NCI-H2081 (cell line): Measurements from ENCODE around the gene REL.
"Not testable (repeated sequence)": the region's sequence is repeated elsewhere in the genome, so short reads cannot be mapped to it uniquely, and the experiment has no call there.

ENCODE experiments used
- DNase-seq, 2 experiments: peaks; one replicate each; lab custom pipeline; 2025; lab: John Stamatoyannopoulos, UW

The REL gene

DNA sequence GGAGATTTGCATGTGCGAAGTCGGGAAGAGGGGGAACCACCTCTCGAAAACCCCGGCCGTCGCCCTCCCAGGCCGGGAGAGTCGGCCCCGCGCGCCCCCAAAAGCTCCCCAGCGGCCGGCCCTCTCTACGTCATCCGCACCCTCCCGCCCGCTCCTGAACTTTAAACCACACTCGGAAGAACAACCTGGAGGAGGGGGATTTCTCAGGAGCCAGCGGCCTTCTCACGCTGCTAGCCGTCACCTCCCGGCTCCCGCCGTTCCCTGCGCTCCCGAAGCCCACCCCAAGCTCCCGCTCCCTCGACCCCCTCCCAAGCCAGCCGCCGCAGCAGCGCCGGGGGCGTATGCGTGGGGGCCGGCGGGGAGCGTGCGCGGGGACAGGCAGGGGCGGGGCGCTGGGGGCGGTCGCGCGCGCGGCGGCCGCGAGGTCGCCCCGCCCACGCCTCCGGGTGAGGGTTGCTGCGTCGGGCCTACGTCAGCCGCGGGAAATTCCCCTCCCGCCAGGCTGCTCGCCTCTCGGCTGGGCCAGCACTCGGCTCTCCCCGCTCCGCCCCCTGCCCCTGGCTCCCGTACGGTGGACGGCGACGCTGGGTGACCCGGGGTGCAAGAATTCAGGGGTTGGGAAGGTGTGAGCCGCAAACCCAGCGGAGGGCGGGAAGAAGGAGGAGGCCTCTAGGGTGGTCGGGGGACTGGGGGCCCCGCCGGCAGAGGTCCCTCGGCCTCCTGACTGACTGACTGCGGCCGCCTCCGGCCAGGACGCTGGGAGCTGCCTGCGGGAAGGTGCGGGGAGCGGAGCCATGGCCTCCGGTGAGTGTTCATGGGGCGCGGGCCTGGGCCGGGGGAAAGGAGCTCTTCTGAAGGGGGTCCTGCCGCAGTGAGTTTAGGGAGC lies at the start of gene REL:
REL (plus strand) TSS at position 528 of the 886 bp plus-strand sequence; CDS start at position 795, 267 bp downstream.
- DNase-seq: peak; percentile 93

DNA sequence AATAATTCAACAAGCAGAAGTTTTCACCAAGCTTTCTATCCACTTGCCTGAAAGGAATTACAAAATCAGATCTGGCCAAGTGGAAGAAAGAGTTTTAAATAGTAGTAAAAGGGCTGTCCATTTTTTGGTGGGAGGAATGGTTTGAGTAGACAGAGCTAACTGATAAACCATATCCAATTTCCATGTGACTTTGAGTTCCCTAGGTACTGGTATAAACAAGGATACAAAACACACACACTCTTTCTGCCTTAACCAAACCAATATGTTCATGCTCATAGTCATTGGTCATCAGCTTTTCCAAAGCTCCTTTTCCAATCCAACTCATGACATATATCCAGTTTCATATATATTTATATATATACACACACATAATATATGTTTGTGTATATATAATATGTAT lies 49.5 kb upstream of the REL start:
- no peak for DNase-seq

DNA sequence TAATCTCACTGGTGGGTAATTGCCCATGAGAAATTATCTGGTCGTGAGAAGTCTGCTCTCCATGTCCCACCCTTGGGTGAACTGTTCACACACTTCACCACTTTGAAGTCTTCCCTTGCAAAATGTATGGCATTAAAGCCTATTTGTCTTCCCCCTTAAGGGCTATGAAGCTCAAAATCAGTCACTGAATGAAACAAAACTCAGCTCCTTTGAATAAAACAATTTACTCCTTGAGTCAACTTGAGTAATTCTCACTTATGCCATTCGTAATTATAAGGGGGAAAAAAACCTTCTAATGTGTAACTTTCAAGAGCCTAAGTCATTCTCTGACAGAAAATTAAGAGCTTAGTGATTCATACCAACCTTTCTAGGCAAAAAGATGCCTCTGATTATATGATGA lies 48.8 kb upstream of the REL start:
- DNase-seq: no peak

DNA sequence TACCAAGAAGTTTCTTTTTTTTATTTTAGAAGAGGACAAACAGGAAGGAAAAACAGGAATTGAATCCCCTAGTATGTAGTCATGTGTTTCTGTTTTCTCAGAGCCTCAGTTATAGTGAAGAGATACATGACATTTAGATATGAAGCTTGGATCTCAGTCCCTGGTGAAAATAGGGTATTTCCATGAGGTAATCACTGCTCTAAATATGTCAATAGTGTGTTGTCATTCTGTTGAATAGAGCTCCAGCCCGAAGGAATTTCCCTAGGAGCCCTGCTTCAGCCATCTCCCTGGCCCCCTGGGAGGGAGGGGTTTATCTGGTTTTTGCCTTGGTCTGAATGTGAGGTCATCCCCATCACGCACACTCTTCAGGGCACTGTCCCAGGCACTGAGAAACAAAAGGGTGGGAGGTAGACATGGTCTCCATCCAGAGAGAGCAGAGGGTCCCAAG lies 47.1 kb upstream of the REL start:
- no peak for DNase-seq

DNA sequence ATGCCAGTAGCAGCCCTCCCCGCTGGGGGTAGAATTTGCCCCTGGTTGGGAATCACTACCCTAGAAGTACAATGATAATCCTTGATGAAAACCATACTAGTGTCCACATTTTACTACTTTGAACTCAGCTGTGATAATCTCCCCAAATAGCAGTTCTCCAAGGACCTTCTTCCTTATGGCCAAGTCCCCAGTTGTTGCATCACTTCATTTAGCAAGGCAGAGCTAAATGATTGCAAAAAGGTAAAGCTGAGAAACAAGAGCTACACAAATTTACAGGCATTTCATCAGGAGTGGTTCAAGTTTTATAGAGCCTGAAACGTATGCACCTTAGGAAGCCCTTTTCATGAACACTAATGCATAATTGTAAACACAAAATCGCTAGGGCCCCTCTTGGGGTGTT lies 44.9 kb upstream of the REL start:
- DNase-seq: no peak

DNA sequence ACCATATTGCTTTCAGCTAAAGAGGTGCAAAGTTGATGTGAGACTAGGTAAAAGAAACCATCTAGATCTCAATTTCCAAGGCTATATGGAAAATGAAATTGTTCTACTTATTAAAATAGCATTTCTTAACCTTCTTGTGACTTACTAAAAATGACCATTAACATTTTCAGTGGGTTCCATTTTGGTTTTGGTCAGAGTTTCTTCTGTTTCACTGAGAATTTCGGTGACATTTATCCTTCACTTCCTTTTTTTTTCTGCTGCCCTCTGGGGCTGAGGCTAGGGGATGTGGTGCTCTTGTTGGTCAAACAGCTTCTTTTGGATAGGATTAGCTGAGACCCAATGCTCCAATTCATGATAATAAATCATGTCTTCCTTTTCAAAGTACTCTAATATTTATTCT lies 44.3 kb upstream of the REL start:
- DNase-seq: no peak

DNA sequence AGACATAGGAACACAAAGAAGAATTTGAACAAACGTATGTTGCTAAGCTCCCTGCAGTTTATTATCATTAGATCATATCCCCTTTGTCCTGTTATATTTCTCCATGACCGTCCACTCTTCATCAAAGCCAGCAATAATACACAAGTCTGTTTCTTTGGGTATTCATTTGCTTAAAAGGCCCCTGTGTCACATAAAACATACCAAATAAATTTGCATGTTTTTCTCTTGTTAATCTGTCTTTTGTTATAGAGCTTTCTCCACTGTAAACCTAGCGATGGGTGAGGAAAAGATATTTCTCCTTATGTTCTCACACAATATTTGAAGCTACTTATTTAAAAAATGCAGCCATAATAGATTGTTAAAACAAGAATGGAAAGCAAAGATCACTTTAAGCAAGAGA lies 42.9 kb upstream of the REL start:
- no peak for DNase-seq

DNA sequence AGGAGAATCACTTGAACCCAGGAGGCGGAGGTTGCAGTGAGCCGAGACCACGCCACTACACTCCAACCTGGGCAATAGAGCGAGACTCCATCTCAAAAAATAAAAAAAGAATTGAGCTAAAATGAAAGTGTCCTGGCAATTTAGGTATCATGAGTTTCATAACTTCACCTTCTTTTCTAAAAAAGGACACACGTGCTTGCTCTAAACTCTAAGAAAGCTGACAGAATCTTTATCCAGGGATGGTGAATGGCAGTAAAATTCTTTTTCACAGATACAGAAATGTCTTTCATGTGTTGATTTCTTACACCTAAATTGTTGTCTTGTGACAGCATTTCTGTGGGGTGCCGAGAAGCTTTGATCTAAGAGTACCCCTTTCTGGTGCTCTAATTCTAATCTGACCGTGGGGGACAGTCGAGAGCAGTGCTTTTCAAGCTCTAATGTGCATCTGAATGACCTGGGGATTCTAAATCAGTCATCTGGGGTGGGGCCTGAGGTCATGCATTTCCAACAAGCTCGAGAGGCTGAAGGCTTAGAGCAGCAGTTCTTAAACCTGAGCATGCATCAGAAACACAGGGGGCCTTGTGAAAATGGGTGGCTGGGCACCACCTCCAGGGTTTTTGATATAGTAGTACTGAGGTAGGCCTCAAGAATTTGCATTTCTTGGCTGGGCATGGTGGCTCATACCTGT lies 42.1 kb upstream of the REL start:
- no peak for DNase-seq

DNA sequence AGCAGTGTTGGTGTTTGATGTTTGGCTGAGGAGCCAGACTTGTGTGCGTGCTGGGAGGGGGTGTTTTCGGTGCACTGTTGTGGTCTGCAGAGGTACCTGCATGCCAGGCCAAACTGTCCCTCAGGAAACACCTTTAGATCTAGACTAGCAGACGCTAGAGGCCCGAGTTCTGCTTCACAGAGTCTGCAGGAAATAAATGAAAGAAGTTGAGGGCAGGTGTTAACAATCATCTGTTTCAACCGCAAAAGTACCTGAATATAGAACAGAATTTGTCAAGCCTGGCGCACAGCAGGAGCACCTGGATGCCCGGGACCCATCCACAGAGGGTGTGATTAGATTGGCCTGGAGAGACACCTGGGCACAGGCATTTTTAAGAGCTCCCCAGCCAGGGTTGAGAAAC lies 40.5 kb upstream of the REL start:
- DNase-seq: peak in 1 of 2 experiments; percentile 8

DNA sequence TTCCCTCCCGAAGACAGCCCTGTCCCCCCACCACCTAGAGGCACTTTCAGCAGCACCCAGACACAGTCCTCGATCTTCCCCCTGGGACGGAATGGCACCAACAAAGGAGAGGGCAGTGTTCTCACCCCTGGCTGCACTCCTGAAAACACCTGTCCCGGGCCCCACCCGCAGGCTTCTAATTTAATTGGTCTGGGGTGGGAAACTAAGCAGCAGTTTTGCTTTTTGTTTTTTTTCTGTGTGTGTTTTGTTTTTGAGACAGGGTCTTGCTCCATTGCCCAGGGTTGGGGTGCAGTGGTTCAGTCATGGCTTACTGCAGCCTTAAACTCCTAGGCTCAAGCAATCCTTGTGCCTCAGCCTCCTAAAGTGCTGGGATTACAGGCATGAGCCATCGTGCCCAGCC lies 38.4 kb upstream of the REL start:
- no peak for DNase-seq

DNA sequence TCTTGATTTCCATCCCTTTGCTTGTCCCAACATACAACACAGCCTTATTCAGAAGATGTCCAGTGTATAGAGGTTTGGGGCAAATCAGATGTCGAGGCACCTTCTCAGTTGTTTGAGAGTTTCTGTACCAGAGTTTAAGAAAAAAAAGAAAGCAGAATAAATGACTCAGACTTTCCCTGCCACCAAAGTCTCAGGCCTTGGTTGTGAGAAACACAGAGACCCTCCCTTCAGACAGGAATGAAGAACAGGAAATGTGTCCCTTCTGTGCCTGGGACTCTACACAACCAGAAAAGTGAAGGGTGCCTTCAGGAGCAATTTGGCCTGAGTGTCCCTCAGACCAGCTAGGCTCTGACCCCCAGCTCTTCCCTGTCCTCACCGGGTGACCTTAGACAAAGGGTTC lies 37.3 kb upstream of the REL start:
- no peak for DNase-seq

DNA sequence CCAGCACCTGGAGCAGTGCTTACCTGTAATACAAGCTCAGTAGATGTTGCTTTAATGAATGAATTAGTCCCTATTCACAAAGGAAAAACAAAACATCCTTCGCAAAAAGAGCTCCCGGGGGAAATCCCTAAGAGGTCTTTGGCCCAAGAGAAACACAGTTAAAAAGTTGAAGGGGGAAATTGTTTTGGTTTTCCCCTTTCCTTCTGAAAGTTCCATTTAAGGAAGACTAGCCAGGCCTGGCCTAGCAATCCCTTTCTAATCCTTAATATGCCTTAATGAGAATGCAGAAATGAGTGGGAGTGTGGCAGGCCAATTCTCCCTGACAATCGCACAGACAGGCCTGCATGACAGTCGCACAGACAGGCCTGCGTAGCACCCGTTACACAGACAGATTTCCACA lies 33.5 kb upstream of the REL start:
- DNase-seq: no peak

DNA sequence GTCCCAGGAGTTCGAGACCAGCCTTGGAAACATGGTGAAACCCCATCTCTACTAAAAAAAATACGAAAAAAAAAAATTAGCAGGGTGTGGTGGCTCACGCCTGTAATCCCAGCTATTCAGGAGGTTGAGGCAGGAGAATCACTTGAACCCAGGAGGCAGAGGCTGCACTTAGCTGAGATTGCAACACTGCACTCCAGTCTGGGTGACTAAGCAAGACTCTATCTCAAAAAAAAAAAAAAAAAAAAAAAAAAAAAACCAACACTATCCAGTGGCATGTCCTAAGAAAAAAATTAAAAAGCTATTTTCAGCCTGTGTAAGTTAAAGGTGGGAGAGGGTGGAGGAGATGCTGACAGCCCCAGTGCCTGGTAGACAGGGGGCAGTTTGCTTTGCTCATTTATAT lies 32.2 kb upstream of the REL start:
- DNase-seq: no peak

DNA sequence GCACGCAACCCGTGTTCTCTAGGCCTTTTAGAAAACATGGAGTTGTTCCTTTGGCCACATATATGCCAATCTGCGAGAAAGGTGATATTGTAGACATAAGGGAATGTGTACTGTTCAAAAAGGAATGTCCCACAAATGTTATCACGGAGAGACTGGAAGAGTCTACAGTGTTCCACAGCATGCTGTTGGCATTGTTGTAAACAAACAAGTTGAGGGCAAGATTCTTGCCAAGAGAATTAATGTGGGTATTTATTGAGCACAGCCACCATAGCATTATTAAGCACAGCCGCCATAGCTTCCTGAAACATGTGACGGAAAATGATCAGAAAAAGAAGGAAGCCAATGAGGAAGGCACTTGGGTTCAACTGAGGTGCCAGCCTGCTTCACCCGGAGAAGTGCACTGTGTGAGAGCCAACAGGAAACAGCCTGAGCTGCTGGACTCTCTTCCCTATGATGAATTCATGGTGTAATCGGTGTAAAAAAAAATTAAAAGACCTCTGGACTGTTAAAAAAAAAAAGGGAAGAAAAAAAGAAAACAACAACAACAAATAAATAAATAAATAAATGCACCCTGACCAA lies 29.0 kb upstream of the REL start:
- DNase-seq: no peak

DNA sequence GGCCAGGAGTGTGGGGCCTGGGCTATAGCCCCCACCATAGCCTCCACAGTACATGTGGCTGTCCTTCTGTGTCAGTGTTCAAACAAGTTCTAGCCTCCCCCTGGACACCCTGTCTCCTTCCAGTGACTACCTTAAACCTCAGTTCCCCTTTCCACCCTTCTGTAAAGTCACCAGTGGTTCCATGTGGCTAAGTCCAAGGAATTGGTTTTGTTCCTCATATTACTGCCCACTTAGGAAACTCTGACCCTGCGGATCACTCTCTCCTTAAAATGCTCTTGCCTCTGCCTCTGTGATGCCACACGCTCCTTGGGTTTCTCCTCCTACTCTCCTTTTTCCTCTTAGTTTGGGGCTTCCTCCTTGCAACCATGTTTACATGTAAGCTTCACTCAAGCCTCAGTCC lies 27.8 kb upstream of the REL start:
- DNase-seq: no peak

DNA sequence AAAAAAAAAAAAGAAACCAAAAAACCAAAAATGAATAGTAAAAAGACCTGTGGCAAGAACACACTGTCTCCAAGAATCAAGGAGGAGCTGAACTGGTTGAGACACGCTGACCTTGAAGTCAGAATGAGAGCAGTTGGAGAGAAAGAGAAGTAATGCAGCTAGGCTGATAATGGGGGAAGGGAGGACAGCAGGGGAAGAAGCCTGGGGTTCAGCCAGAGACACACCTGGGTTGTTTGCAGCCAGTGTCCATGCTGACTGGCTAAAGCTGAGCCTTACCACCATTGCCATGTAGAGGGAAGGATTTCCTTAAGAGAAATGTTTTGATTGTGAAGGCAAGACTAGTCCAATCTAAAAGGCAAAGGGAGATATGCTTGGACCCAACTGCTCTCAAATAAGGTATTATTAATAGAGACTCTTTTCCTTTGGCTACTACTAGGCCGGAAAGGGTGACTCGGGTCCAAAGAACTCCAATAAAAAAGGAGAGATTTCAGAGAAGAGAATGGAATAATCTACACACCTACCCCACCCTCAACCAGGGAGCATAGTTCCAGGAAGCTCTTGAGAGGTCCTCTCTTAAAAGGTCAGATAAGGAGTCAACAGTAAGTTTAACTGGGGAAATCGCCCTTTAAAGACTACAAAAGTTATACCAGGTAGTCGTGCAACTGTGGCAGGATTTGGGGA lies 25.2 kb upstream of the REL start:
- no peak for DNase-seq

DNA sequence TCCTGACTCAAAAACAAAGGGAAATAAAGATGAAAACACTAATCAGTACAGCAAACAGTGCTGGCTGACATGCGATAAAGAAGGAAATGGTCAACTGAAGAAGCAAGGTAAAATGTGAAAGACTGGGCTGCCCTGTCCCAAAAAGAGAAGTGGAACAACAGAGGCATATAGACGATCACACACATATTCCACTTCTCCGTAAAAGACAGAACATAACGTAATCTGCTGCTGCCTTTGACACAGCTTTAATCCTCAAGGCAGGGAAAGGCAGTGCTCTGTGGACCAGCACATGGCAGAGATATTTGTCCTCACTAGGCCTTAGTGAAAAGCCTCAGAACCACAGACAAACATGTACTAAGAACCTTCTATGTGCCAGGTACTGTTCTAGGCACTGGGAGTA lies 24.3 kb upstream of the REL start:
- DNase-seq: no peak

DNA sequence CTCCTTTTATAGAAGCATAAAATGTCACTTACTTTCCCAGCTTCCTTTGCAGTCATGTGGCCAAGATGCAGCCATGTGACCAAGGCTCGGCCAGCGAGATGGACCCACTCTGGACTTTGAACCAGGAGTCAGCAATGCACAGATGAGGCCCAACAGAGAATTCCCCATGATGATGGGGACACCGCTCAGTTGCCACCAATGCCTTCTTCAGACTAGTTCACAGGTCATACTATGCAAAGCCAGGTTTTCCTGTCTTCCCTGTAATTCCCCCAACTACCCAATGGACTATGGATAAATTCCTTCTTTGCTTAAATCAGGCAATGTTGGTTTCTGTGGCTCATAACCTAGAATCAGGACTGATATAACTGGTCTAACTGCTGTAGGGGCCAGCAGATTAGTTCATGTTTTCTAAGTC lies 22.5 kb upstream of the REL start:
- DNase-seq: no peak

DNA sequence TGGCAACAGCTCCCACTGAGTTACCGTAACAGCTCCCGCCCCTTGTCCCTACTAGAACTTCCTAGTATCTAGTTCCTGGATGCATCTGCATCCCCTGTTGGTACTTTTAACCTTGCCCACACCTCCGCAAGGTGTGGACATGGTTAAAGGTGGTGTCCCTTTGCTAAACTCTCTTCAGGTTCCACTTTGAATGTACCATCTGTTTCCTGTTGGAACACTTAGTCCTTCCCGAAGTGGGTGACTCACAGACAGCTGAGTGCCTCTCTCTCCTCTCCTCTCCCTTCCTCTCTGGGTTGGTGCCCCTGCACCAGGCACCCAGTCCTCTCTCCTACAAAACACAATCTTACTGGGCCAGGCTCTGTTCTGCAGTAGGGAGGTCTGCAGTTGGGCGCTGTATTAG lies 19.6 kb upstream of the REL start:
- DNase-seq: no peak

DNA sequence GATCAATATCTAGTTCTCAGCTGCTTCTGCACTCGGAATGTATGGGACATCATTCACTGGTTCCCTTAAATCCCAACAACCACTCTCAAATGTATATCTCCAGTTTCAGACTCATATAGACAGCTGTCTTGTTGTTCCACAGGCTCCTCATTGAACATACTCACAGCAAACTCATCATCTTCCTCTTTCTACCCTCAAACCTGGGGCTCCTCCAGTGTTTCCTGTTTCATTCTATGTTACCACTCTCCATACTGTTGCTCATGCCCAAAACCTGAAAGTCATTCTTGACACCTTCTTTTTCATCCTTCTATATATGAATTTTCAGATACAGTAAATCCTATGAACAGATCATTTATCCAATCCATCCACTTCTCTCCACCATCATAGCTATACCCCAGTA lies 18.7 kb upstream of the REL start:
- DNase-seq: no peak

DNA sequence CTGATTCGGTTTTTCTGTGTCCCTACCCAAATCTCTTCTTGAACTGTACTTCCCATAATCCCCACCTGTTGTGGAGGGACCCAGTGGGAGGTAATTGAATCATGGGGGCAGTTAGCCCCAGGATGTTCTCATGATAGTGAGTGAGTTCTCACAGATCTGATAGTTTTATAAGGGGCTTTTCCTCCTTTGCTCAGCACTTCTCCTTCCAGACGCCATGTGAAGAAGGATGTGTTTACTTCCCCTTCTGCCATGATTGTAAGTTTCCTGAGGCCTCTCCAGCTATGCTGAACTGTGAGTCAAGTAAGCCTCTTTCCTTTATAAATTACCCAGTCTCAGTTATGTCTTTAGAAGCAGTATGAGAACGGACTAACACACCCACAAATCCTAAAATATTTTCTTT lies 16.0 kb upstream of the REL start:
- DNase-seq: not testable (repeated sequence)

DNA sequence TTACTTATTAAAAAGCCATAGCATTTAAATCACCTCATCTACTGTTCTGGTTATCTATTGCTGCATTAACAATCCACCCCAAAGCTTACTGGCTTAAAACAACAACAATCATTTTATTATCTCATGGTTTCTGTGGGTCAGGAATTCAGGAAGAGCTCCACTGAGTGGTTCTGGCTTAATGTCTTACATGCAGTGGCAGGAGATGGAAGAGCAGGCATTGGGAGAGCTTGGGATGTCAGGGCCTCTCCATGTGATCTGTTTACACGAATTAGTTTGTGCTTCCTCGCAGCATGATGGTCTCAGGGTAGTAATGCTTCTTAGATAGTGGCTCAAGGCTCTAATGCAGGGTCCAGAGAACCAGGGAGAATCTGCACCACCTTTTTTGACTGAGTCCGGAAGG lies 14.4 kb upstream of the REL start:
- no peak for DNase-seq

DNA sequence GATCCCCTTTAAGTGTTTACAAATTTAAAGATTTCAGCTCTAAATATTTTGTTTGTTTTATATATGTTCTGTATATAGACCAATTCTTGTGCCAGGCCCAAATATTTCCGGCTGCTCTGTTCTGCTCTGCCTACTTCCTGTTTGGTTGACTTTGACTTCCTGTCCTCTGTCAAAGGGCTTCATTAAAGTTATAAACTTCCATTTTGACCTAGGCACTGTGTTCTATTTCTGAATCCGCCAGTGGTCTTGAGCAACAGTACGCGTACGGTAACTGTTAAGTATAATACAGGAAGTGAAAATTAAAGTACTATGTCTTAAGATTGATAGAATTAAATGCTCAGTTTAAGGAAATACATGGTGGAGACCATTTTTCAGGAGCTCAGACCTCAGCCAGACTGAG lies 13.5 kb upstream of the REL start:
- no peak for DNase-seq
